Gastrocnemius medialis (tissue), 4 donors: ENCODE results near the gene E2F3. TPM values are rescaled to one million over a fixed set of nuclear protein-coding genes. Genes with fewer than 3 reads are reported as not detected.

Source experiments
- ATAC-seq, 2 donors: fragments of 150-250 bp; one replicate each; pipeline ENCODE4 v1.9.1; 2016
- DNase-seq, 2 donors: peaks; one replicate each; pipeline ENCODE4 v3.0.0-alpha.2; 2019
- H3K27ac ChIP-seq, 4 donors: fragments of 200-600 bp; sonication (generic); 1 replicate in 1 of 4; 2 replicates in 3 of 4; pipeline ENCODE4 v1.5.1; 2016 to 2018; ENCODE audit warnings: mild to moderate bottlenecking in 2 of 4, moderate library complexity in 1 of 4
- H3K27me3 ChIP-seq, 3 donors: fragments of 200-600 bp; sonication (generic) in 2 of 3; 1 replicate in 1 of 3; 2 replicates in 2 of 3; pipeline versions ENCODE4 v1.5.1 to v1.6.0; 2016 to 2019; ENCODE audit warnings: mild to moderate bottlenecking in 1 of 3, moderate library complexity in 1 of 3
- H3K36me3 ChIP-seq, 2 donors: fragments of 200-600 bp; sonication (generic) in 1 of 2; one replicate each; pipeline ENCODE4 v1.5.1; 2017 to 2018
- H3K4me1 ChIP-seq, 2 donors: fragments of 200-600 bp; sonication (generic) in 1 of 2; one replicate each; pipeline ENCODE4 v1.5.1; 2016 to 2017; ENCODE audit warnings: mild to moderate bottlenecking in 2 of 2
- H3K4me3 ChIP-seq, 4 donors: fragments of 200-600 bp; sonication (generic) in 3 of 4; 1 replicate in 1 of 4; 2 replicates in 3 of 4; pipeline ENCODE4 v1.5.1; 2016 to 2019; ENCODE audit warnings: mild to moderate bottlenecking in 2 of 4
- H3K9me3 ChIP-seq, 3 donors: fragments of 200-600 bp; sonication (generic) in 2 of 3; 1 replicate in 1 of 3; 2 replicates in 2 of 3; pipeline ENCODE4 v1.5.1; 2016 to 2019
- CTCF ChIP-seq, 5 experiments: fragments of 450-650 bp in 3 of 5; fragments of 200-600 bp in 2 of 5; sonication (generic) in 2 of 5; IDR thresholded peaks in 4 of 5; conservative IDR thresholded peaks in 1 of 5; 1 replicate in 4 of 5; 2 replicates in 1 of 5; pipeline ENCODE4 v1.5.1; 2016 to 2019; ENCODE audit warnings: antibody characterized with exemption in 5 of 5, mild to moderate bottlenecking in 3 of 5, moderate library complexity in 3 of 5
- POLR2A ChIP-seq, 2 donors: fragments of 450-650 bp; IDR thresholded peaks; one replicate each; pipeline ENCODE4 v1.6.1; 2017; ENCODE audit warnings: antibody characterized with exemption in 2 of 2, mild to moderate bottlenecking in 2 of 2, moderate library complexity in 2 of 2
- in situ Hi-C, 4 donors: fragments of 200-750 bp; cut with MboI; loops; one replicate each; pipeline versions ENCODE4 v1.15.0 to v1.8.0; 2017; ENCODE audit warnings: low sequenced_read_pairs in 4 of 4
- intact Hi-C: fragments of 100-400 bp; cut with DNase I; formaldehyde crosslinking; loops from one replicate; pipeline ENCODE4 v1.15.1; 2023; ENCODE audit warnings: low total_unique reads
- total RNA-seq, 4 donors: library from RNA; depleted of rRNA; stranded (reverse); fragments of >200 nt; gene quantifications; one replicate each; pipeline versions ENCODE4 v1.1.0 to v1.2.3, GENCODE V29; 2016

Gene E2F3
- total RNA-seq, 4 donors from 2014 or later: 5.4 to 13.6 (median 10.7) TPM

- Histone ChIP-seq H3K27me3 (no peaks in the 10 kb centered on the region), H3K4me3 (no peak overlapping the region), H3K36me3 (peaks cover 0 to 47% of the 10 kb centered on the region in 2 donors), H3K9me3 (no peaks in the 10 kb centered on the region), H3K4me1 (peaks cover 0 to 5% of the 10 kb centered on the region in 2 donors), H3K27ac (no peak overlapping the region)
- TF ChIP-seq CTCF (IDR thresholded peaks at IDR 0.05 in 4 of 5, conservative IDR thresholded peaks at IDR 0.05 in 1 of 5) (no peak), POLR2A (IDR thresholded peaks at IDR 0.05) (no peak)
- intact Hi-C loops (no loop called here), in situ Hi-C loops (no loop called here)
- no peak for ATAC-seq
- no peak for DNase-seq
Measured at GRCh38 chr6:20487669-20488375, 86.1 kb downstream of the E2F3 start.

GRCh38 chr6:20490591-20490990, 88.9 kb downstream of the E2F3 start:
- intact Hi-C loops: no loop called here
- H3K36me3 ChIP-seq: peaks cover 0 to 38% of the 10 kb centered on the region in 2 donors
- no peak overlapping the region for H3K4me3 ChIP-seq

GRCh38 chr6:20492099-20492498, 90.4 kb downstream of the E2F3 start:
- DNase-seq (no peak), ATAC-seq (no peak)
- Histone ChIP-seq H3K4me3 (no peak overlapping the region), H3K36me3 (peaks cover 0 to 38% of the 10 kb centered on the region in 2 donors), H3K27ac (no peak overlapping the region), H3K27me3 (no peaks in the 10 kb centered on the region), H3K4me1 (no peaks in the 10 kb centered on the region), H3K9me3 (no peaks in the 10 kb centered on the region)
- intact Hi-C loops: no loop called here
- no peak for TF ChIP-seq POLR2A (IDR thresholded peaks at IDR 0.05)
- TF ChIP-seq CTCF (IDR thresholded peaks at IDR 0.05 in 4 of 5, conservative IDR thresholded peaks at IDR 0.05 in 1 of 5): no peak
- in situ Hi-C loops: no loop called here

More at GRCh38 chr6:20490591-20490990, 88.9 kb downstream of the E2F3 start:
- DNase-seq (no peak), ATAC-seq (no peak)
- H3K27me3 ChIP-seq: no peaks in the 10 kb centered on the region
- no peak for TF ChIP-seq CTCF (IDR thresholded peaks at IDR 0.05 in 4 of 5, conservative IDR thresholded peaks at IDR 0.05 in 1 of 5)
- TF ChIP-seq POLR2A (IDR thresholded peaks at IDR 0.05): no peak
- in situ Hi-C loops: no loop called here
- H3K4me1 ChIP-seq: no peaks in the 10 kb centered on the region
- H3K27ac ChIP-seq: no peak overlapping the region
- H3K9me3 ChIP-seq: no peaks in the 10 kb centered on the region

GRCh38 chr6:20497216-20498040, 95.7 kb downstream of the E2F3 start:
- no peak for ATAC-seq
- intact Hi-C loops: no loop called here
- DNase-seq: no peak
- H3K9me3 ChIP-seq: no peaks in the 10 kb centered on the region
- no peak overlapping the region for H3K4me3 ChIP-seq
- no peak for TF ChIP-seq POLR2A (IDR thresholded peaks at IDR 0.05)
- no peak for TF ChIP-seq CTCF (IDR thresholded peaks at IDR 0.05 in 4 of 5, conservative IDR thresholded peaks at IDR 0.05 in 1 of 5)
- H3K27me3 ChIP-seq: no peaks in the 10 kb centered on the region
- no peaks in the 10 kb centered on the region for H3K4me1 ChIP-seq
- in situ Hi-C loops: no loop called here
- no peak overlapping the region for H3K27ac ChIP-seq
- H3K36me3 ChIP-seq: no peaks in the 10 kb centered on the region
